ENCODE results near the gene CYB5D1.

Gene CYB5D1

DNA sequence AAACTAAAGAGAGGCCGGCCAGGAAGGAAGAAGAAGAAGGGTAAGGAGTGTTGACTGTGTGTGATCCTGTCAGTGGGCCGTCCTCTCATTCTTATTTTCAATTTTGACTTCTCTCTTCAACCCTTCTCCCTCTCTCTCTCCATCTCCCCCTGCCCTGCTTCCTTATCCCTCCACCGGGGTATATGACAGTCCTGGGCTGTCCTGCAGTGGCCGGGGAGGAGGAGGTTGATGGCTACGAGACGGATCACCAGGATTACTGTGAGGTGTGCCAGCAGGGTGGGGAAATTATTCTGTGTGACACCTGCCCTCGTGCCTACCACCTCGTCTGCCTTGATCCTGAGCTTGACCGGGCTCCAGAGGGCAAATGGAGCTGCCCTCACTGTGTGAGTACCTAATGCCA lies 36.4 kb downstream of the CYB5D1 start:
- Histone ChIP-seq H3K9me3 (no peaks in the 10 kb centered on the region), H3K4me1 (no peaks in the 10 kb centered on the region; the same call in 1 of the 2 replicates), H3K36me3 (peaks cover 49% of the 10 kb centered on the region), H3K4me3 (ENCODE audit: low read depth, low read length) (no peak overlapping the region), H3K27me3 (no peaks in the 10 kb centered on the region)
- TF ChIP-seq, protein P1, sequence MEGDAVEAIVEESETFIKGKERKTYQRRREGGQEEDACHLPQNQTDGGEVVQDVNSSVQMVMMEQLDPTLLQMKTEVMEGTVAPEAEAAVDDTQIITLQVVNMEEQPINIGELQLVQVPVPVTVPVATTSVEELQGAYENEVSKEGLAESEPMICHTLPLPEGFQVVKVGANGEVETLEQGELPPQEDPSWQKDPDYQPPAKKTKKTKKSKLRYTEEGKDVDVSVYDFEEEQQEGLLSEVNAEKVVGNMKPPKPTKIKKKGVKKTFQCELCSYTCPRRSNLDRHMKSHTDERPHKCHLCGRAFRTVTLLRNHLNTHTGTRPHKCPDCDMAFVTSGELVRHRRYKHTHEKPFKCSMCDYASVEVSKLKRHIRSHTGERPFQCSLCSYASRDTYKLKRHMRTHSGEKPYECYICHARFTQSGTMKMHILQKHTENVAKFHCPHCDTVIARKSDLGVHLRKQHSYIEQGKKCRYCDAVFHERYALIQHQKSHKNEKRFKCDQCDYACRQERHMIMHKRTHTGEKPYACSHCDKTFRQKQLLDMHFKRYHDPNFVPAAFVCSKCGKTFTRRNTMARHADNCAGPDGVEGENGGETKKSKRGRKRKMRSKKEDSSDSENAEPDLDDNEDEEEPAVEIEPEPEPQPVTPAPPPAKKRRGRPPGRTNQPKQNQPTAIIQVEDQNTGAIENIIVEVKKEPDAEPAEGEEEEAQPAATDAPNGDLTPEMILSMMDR (IDR thresholded peaks at IDR 0.05; ENCODE audit: low read depth, low read length), result no peak
- DNase-seq, result no peak

DNA sequence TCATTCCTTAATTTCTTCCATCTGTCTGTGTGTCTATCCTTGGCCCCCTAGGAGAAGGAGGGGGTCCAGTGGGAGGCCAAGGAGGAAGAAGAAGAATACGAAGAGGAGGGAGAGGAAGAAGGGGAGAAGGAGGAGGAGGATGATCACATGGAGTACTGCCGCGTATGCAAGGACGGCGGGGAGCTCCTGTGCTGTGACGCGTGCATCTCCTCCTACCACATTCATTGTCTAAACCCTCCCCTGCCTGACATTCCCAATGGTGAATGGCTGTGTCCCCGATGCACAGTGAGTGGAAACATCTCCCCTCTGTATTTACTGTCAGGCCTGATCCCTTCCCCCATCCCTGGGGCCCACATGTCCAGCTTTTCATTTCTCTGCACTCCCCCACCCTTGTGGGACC lies 37.1 kb downstream of the CYB5D1 start:
- no peak for DNase-seq
- TF ChIP-seq, protein P1 (IDR thresholded peaks at IDR 0.05; ENCODE audit: low read depth, low read length), result no peak
- Histone ChIP-seq H3K4me1 (no peaks in the 10 kb centered on the region; the same call in 1 of the 2 replicates), H3K4me3 (ENCODE audit: low read depth, low read length) (no peak overlapping the region), H3K27me3 (no peaks in the 10 kb centered on the region), H3K9me3 (no peaks in the 10 kb centered on the region), H3K36me3 (peaks cover 49% of the 10 kb centered on the region)

DNA sequence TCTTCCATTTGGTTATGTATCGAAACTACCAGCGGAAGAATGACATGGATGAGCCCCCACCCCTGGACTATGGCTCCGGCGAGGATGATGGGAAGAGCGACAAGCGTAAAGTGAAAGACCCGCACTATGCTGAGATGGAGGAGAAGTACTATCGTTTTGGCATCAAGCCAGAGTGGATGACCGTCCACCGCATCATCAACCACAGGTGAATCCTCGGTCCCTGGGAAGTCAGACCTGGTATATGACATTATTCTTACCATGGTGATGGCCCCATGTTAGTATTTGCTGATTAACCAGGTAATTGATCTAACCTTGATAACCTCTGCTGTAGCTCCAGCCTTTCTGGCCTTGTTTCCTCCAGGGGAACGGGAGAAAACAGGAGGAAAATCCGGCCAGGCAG lies 39.3 kb downstream of the CYB5D1 start:
- Histone ChIP-seq H3K36me3 (peaks cover 46% of the 10 kb centered on the region), H3K27me3 (no peaks in the 10 kb centered on the region), H3K4me1 (no peaks in the 10 kb centered on the region), H3K9me3 (no peaks in the 10 kb centered on the region), H3K4me3 (ENCODE audit: low read depth, low read length) (no peak overlapping the region)
- TF ChIP-seq, protein P1 (IDR thresholded peaks at IDR 0.05; ENCODE audit: low read depth, low read length), result no peak
- DNase-seq, result no peak

DNA sequence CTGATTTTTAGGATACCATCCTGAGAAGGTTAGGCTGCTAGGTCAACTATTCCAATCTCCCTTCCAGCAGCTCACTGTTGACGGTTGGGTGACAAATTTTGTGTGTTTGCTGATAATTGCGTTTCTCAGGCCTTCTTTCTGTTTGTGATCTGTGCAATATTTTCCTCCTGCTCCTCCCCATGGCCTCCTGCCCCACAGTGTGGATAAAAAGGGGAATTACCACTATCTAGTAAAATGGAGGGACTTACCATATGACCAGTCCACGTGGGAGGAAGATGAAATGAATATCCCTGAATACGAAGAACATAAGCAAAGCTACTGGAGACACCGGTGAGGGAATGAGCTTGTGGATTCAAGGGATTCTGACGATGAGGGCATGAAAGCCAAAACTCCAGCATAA lies 40.0 kb downstream of the CYB5D1 start:
- no peak overlapping the region for H3K4me3 ChIP-seq (ENCODE audit: low read depth, low read length)
- DNase-seq, result no peak
- no peaks in the 10 kb centered on the region for H3K9me3 ChIP-seq
- no peaks in the 10 kb centered on the region for H3K27me3 ChIP-seq
- H3K36me3 ChIP-seq, result peaks cover 46% of the 10 kb centered on the region
- TF ChIP-seq, protein P1 (IDR thresholded peaks at IDR 0.05; ENCODE audit: low read depth, low read length), result peak; percentile 49
- H3K4me1 ChIP-seq, result no peaks in the 10 kb centered on the region

DNA sequence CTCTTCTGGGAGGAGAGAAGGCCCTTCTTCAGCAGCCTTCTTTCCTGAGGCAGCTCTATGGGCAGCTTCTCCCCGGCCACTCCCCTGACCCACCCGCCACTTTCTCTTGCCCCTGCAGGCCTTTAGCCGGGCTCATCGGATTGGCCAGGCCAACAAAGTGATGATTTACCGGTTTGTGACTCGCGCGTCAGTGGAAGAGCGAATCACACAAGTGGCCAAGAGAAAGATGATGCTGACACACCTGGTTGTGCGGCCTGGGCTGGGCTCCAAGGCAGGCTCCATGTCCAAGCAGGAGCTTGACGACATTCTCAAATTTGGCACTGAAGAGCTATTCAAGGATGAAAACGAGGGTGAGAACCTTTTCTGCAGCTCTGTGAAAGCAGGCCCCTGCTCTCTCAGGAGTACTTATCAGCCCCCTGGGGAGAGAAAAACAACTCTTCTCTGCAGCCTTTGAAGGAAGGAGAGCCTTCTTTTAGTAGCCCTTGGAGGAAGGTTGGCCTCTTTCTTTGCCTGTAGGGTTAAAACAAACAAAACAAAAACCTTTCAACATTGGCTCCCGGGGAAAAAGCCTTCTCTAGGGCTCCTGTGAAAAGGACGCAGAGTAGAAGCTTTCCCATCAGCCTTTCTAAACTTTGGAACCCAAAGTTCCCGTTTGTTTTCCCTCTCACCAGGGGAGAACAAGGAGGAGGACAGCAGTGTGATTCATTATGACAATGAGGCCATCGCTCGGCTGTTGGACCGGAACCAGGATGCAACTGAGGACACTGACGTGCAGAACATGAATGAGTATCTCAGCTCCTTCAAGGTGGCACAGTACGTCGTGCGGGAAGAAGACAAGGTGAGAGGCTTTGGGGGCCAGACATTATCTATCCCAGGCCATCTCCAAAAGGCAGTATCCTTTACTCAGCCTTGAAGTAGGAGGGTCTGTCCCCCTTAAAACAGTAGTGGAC lies 45.6 kb downstream of the CYB5D1 start:
- no peak for DNase-seq
- no peaks in the 10 kb centered on the region for H3K4me1 ChIP-seq
- H3K4me3 ChIP-seq (ENCODE audit: low read depth, low read length), result no peak overlapping the region
- no peaks in the 10 kb centered on the region for H3K9me3 ChIP-seq
- no peaks in the 10 kb centered on the region for H3K27me3 ChIP-seq
- H3K36me3 ChIP-seq, result peaks cover 32% of the 10 kb centered on the region
- TF ChIP-seq, protein P1 (IDR thresholded peaks at IDR 0.05; ENCODE audit: low read depth, low read length), result no peak

DNA sequence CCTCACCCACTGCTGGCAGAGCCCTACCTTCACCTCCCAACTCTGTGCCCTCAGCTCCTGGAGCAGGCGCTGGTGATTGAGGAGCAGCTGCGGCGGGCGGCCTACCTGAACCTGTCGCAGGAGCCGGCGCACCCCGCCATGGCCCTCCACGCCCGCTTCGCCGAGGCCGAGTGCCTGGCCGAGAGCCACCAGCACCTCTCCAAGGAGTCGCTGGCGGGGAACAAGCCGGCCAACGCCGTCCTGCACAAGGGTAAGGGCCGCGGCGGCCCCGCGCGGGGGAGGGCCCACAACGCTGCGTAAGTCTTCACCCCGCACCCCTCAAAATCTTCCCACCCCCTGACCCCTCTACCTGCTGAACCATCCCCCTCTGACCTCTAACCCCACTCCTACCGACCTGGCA lies 51.3 kb downstream of the CYB5D1 start:
- no peaks in the 10 kb centered on the region for H3K27me3 ChIP-seq
- TF ChIP-seq, protein P1 (IDR thresholded peaks at IDR 0.05; ENCODE audit: low read depth, low read length), result no peak
- DNase-seq, result no peak
- H3K4me3 ChIP-seq (ENCODE audit: low read depth, low read length), result no peak overlapping the region
- no peaks in the 10 kb centered on the region for H3K9me3 ChIP-seq
- H3K4me1 ChIP-seq, result no peaks in the 10 kb centered on the region
- peaks cover 10% of the 10 kb centered on the region for H3K36me3 ChIP-seq
